ENCODE measurements around the gene MFSD11. TPM values are rescaled to one million over a fixed set of nuclear protein-coding genes. Genes with fewer than 3 reads are reported as not detected.

MFSD11 gene
- total RNA-seq, 1 experiment from 2014 or later, result 23.9 TPM

DNA sequence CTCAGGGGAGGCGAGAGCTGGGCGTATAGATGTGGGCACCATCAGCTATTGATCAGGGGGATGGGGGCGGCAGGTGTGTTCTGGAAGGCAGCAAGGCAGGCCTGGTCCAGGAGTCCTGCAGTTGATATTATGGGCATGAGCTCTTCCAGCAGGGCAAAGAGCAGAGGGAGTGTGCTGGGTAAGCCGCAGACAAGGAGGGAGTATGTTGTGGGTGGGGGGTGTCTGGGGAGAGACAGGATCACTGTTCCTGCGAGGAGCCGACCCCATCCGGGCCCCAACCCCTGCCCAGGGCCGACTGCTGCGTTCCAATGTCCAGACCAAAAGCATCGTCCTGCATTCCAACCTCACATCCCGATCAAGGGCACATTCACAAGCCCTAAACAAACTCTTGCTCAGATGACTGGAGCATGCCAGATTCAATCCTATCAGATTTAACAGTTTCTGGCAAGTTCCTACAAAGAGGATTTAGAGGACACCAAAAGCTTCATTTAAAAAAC lies 36.4 kb upstream of the MFSD11 start:
- no peaks in the 10 kb centered on the region for H3K36me3 Mint-ChIP-seq (ENCODE audit: insufficient read depth, unreplicated experiment)
- intact Hi-C loops (cut with micrococcal nuclease; ENCODE audit: unreplicated experiment), result no loop called here
- DNase-seq, result no peak
- no peaks in the 10 kb centered on the region for H3K9me3 Mint-ChIP-seq (ENCODE audit: low read depth, unreplicated experiment)
- TF ChIP-seq, protein P1, sequence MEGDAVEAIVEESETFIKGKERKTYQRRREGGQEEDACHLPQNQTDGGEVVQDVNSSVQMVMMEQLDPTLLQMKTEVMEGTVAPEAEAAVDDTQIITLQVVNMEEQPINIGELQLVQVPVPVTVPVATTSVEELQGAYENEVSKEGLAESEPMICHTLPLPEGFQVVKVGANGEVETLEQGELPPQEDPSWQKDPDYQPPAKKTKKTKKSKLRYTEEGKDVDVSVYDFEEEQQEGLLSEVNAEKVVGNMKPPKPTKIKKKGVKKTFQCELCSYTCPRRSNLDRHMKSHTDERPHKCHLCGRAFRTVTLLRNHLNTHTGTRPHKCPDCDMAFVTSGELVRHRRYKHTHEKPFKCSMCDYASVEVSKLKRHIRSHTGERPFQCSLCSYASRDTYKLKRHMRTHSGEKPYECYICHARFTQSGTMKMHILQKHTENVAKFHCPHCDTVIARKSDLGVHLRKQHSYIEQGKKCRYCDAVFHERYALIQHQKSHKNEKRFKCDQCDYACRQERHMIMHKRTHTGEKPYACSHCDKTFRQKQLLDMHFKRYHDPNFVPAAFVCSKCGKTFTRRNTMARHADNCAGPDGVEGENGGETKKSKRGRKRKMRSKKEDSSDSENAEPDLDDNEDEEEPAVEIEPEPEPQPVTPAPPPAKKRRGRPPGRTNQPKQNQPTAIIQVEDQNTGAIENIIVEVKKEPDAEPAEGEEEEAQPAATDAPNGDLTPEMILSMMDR (IDR thresholded peaks at IDR 0.05; ENCODE audit: unreplicated experiment), result no peak
- H3K4me1 Mint-ChIP-seq (ENCODE audit: low read depth, unreplicated experiment), result no peaks in the 10 kb centered on the region
- H3K27me3 Mint-ChIP-seq (ENCODE audit: unreplicated experiment), result peaks cover 12% of the 10 kb centered on the region
- H3K27ac Mint-ChIP-seq (ENCODE audit: unreplicated experiment), result no peak overlapping the region
- CTCF ChIA-PET, result interaction anchor here (0.6 kb wide), 1 partner anchor 238 kb away, joined by 7 read pairs; no protein-coding TSS in a partner anchor
- BruUV-seq (replicated peaks), result no TSS peak
- no peak overlapping the region for H3K4me3 Mint-ChIP-seq (ENCODE audit: low read depth, unreplicated experiment)

DNA sequence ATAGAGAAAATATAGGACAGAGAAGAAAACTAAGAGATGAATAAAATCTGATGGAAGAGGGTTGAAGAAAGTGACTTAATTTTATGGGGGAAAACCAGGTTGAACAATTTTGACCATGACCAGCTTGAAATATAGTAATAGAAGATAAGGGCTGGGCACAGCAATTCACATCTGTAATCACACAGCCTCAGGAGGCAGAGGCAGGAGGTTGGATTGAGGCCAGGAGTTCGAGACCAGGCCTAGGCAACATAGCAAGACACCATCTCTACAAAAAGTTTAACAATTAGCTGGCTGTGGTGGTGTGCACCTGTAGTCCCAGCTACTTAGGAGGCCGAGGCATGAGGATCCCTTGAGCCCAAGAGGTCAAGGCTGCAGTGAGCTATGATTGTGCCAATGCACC lies 35.8 kb upstream of the MFSD11 start:
- H3K4me1 Mint-ChIP-seq (ENCODE audit: low read depth, unreplicated experiment), result no peaks in the 10 kb centered on the region
- no TSS peak for BruUV-seq (replicated peaks)
- TF ChIP-seq, protein P1 (IDR thresholded peaks at IDR 0.05; ENCODE audit: unreplicated experiment), result no peak
- H3K27ac Mint-ChIP-seq (ENCODE audit: unreplicated experiment), result no peak overlapping the region
- intact Hi-C loops (cut with micrococcal nuclease; ENCODE audit: unreplicated experiment), result no loop called here
- CTCF ChIA-PET, result no interaction called here
- H3K9me3 Mint-ChIP-seq (ENCODE audit: low read depth, unreplicated experiment), result no peaks in the 10 kb centered on the region
- no peaks in the 10 kb centered on the region for H3K36me3 Mint-ChIP-seq (ENCODE audit: insufficient read depth, unreplicated experiment)
- peaks cover 12% of the 10 kb centered on the region for H3K27me3 Mint-ChIP-seq (ENCODE audit: unreplicated experiment)
- no peak for DNase-seq
- no peak overlapping the region for H3K4me3 Mint-ChIP-seq (ENCODE audit: low read depth, unreplicated experiment)

DNA sequence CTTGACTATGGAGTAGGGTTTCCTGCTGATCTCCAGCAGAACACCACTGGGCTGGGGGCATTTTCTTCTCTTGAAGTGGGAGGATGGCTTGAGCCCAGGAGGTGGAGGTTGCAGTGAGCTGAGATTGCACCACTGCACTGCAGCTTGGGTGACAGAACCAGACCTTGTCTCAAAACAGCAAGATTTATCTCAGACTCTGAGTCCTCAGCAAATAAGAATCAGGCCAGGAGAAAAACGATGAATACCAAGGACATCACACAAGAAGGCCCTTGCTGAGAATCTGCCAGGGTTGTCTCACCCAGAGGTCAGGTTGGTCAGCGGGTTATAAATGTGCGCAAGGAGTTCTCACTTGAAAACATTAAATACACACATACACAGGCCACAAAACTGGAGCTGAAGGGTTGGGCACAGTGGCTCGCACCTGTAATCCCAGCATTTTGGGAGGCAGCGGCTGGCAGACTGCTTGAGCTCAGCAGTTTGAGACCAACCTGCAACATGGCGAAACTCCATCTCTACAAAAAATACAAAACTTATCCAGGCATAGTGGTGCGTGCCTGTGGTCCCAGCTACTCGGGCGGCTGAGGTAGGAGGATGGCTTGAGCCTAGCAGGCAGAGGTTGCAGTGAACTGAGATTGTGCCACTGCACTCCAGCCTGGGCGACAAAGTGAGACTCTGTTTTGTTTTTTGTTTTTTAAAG lies 34.8 kb upstream of the MFSD11 start:
- CTCF ChIA-PET, result interaction anchor here (1.3 kb wide), 1 partner anchor 22 kb away, joined by 5 read pairs; no protein-coding TSS in a partner anchor
- TF ChIP-seq, protein P1 (IDR thresholded peaks at IDR 0.05; ENCODE audit: unreplicated experiment), result no peak

DNA sequence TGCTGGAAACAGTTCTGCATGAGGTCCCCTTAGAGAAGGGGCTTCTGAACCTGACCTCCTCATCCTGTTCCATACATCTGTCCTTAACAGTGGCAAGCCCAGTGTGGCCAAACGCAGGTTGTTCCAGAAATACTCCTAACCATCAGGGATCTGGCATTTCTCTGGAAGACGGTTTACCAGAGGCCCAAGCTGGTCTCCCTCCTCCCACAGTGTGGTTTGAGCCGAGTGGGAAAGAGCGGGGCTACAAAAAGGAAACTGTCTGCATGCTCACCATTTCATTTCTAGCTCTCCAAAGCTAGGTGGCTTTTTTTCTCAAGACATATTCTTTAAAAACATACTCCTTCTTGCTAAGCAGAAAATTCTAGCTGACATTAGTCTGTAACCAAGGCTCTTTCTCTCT lies 33.1 kb upstream of the MFSD11 start:
- BruUV-seq (replicated peaks), result no TSS peak
- intact Hi-C loops (cut with micrococcal nuclease; ENCODE audit: unreplicated experiment), result no loop called here
- H3K4me3 Mint-ChIP-seq (ENCODE audit: low read depth, unreplicated experiment), result no peak overlapping the region
- no peak overlapping the region for H3K27ac Mint-ChIP-seq (ENCODE audit: unreplicated experiment)
- peaks cover 8% of the 10 kb centered on the region for H3K27me3 Mint-ChIP-seq (ENCODE audit: unreplicated experiment)
- no peaks in the 10 kb centered on the region for H3K4me1 Mint-ChIP-seq (ENCODE audit: low read depth, unreplicated experiment)
- TF ChIP-seq, protein P1 (IDR thresholded peaks at IDR 0.05; ENCODE audit: unreplicated experiment), result no peak
- H3K36me3 Mint-ChIP-seq (ENCODE audit: insufficient read depth, unreplicated experiment), result peaks cover 3% of the 10 kb centered on the region
- no peaks in the 10 kb centered on the region for H3K9me3 Mint-ChIP-seq (ENCODE audit: low read depth, unreplicated experiment)
- no peak for DNase-seq
- CTCF ChIA-PET, result interaction anchor here (0.7 kb wide), 1 partner anchor 10 kb away, joined by 3 read pairs; no protein-coding TSS in a partner anchor

More for the DNA sequence above, 34.8 kb upstream of the MFSD11 start:
- intact Hi-C loops (cut with micrococcal nuclease; ENCODE audit: unreplicated experiment), result no loop called here
- no peak overlapping the region for H3K4me3 Mint-ChIP-seq (ENCODE audit: low read depth, unreplicated experiment)
- H3K4me1 Mint-ChIP-seq (ENCODE audit: low read depth, unreplicated experiment), result no peaks in the 10 kb centered on the region
- H3K27ac Mint-ChIP-seq (ENCODE audit: unreplicated experiment), result no peak overlapping the region
- no peaks in the 10 kb centered on the region for H3K9me3 Mint-ChIP-seq (ENCODE audit: low read depth, unreplicated experiment)
- DNase-seq, result no peak
- H3K27me3 Mint-ChIP-seq (ENCODE audit: unreplicated experiment), result peaks cover 12% of the 10 kb centered on the region
- no TSS peak for BruUV-seq (replicated peaks)
- no peaks in the 10 kb centered on the region for H3K36me3 Mint-ChIP-seq (ENCODE audit: insufficient read depth, unreplicated experiment)

Measured in Calu3 (cell line).